ENCODE measurements around the gene NLRX1. TPM values are rescaled to one million over a fixed set of nuclear protein-coding genes. Genes with fewer than 3 reads are reported as not detected.

The NLRX1 gene
- polyA plus RNA-seq, 1 of the 3 experiments (the other 2 are of a cell fraction): 13.7 TPM

DNA sequence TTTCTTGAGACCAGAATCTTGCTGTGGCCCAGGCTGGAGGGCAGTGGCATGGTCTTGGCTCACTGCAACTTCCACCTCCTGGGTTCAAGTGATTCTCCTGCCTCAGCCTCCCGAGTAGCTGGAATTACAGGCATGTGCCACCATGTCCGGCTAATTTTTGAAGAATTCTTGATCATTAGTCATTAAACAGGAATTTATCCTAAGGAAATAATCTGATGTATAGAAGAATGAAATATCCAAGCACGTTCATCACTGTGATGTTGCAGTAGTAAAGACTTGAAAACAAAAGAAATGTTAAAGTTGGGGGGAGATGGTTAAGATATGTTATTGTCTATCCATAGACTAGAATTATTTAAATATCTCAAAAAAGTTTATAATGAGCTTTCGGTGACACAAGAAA lies 61.2 kb downstream of the NLRX1 start:
- 57% methylated on average over 4 of the region's 4 CpGs for WGBS (ENCODE audit: low lambda C conversion rate)
- TF ChIP-seq GATA2 (CRISPR knock-in tag; IDR thresholded peaks at IDR 0.05) (no peak), SIN3A (IDR thresholded peaks at IDR 0.05; ENCODE audit: borderline replicate concordance, low read depth, low read length) (no peak), EP300 (IDR thresholded peaks at IDR 0.05; ENCODE audit: borderline replicate concordance in 1 of 2, low read depth in 1 of 2, low read length in 1 of 2) (no peak), CHD2 (IDR thresholded peaks at IDR 0.05; ENCODE audit: low read length, partially characterized antibody) (no peak), EZH2phosphoT487 (IDR thresholded peaks at IDR 0.05; ENCODE audit: borderline replicate concordance, low read depth) (no peak), TEAD4 (IDR thresholded peaks at IDR 0.05; ENCODE audit: borderline replicate concordance, insufficient read depth) (no peak), TCF12 (IDR thresholded peaks at IDR 0.05) (no peak), GABPA (IDR thresholded peaks at IDR 0.05; ENCODE audit: low read depth) (no peak), YY1 (IDR thresholded peaks at IDR 0.05; ENCODE audit: low read depth) (no peak), SMC3 (IDR thresholded peaks at IDR 0.05; ENCODE audit: low read depth, low read length) (no peak), FOXM1 (IDR thresholded peaks at IDR 0.05; ENCODE audit: low read depth) (no peak), TAF1 (IDR thresholded peaks at IDR 0.05; ENCODE audit: borderline replicate concordance, low read depth, low read length) (no peak), ELF1 (IDR thresholded peaks at IDR 0.05) (no peak), FOSL2 (IDR thresholded peaks at IDR 0.05; ENCODE audit: borderline replicate concordance, low read depth) (no peak)
- TF ChIP-seq, protein P1, sequence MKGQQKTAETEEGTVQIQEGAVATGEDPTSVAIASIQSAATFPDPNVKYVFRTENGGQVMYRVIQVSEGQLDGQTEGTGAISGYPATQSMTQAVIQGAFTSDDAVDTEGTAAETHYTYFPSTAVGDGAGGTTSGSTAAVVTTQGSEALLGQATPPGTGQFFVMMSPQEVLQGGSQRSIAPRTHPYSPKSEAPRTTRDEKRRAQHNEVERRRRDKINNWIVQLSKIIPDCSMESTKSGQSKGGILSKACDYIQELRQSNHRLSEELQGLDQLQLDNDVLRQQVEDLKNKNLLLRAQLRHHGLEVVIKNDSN (IDR thresholded peaks at IDR 0.05; ENCODE audit: borderline replicate concordance, low read depth): no peak
- TF ChIP-seq, protein P2, sequence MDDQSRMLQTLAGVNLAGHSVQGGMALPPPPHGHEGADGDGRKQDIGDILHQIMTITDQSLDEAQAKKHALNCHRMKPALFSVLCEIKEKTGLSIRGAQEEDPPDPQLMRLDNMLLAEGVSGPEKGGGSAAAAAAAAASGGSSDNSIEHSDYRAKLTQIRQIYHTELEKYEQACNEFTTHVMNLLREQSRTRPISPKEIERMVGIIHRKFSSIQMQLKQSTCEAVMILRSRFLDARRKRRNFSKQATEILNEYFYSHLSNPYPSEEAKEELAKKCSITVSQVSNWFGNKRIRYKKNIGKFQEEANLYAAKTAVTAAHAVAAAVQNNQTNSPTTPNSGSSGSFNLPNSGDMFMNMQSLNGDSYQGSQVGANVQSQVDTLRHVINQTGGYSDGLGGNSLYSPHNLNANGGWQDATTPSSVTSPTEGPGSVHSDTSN (IDR thresholded peaks at IDR 0.05): no peak
- TF ChIP-seq, protein P3, sequence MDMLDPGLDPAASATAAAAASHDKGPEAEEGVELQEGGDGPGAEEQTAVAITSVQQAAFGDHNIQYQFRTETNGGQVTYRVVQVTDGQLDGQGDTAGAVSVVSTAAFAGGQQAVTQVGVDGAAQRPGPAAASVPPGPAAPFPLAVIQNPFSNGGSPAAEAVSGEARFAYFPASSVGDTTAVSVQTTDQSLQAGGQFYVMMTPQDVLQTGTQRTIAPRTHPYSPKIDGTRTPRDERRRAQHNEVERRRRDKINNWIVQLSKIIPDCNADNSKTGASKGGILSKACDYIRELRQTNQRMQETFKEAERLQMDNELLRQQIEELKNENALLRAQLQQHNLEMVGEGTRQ (IDR thresholded peaks at IDR 0.05; ENCODE audit: borderline replicate concordance, low read depth, low read length): no peak
- TF ChIP-seq, protein P4, sequence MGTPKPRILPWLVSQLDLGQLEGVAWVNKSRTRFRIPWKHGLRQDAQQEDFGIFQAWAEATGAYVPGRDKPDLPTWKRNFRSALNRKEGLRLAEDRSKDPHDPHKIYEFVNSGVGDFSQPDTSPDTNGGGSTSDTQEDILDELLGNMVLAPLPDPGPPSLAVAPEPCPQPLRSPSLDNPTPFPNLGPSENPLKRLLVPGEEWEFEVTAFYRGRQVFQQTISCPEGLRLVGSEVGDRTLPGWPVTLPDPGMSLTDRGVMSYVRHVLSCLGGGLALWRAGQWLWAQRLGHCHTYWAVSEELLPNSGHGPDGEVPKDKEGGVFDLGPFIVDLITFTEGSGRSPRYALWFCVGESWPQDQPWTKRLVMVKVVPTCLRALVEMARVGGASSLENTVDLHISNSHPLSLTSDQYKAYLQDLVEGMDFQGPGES (IDR thresholded peaks at IDR 0.05; ENCODE audit: low read depth, low read length): no peak
- TF ChIP-seq, protein P5, sequence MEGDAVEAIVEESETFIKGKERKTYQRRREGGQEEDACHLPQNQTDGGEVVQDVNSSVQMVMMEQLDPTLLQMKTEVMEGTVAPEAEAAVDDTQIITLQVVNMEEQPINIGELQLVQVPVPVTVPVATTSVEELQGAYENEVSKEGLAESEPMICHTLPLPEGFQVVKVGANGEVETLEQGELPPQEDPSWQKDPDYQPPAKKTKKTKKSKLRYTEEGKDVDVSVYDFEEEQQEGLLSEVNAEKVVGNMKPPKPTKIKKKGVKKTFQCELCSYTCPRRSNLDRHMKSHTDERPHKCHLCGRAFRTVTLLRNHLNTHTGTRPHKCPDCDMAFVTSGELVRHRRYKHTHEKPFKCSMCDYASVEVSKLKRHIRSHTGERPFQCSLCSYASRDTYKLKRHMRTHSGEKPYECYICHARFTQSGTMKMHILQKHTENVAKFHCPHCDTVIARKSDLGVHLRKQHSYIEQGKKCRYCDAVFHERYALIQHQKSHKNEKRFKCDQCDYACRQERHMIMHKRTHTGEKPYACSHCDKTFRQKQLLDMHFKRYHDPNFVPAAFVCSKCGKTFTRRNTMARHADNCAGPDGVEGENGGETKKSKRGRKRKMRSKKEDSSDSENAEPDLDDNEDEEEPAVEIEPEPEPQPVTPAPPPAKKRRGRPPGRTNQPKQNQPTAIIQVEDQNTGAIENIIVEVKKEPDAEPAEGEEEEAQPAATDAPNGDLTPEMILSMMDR (IDR thresholded peaks at IDR 0.05): no peak
- Histone ChIP-seq H3K9me2 (no peaks in the 10 kb centered on the region), H4K20me1 (ENCODE audit: insufficient read depth) (peaks cover 3% of the 10 kb centered on the region; the same call in 1 of the 2 replicates), H2AFZ (ENCODE audit: low read depth) (no peak overlapping the region), H3K9me3 (no peaks in the 10 kb centered on the region), H3K9ac (no peak overlapping the region), H3K4me2 (no peak overlapping the region), H3K27ac (ENCODE audit: low read depth in 2 of 2, low read length in 1 of 2) (no peak overlapping the region), H3K4me3 (ENCODE audit: low read depth in 2 of 2, low read length in 1 of 2) (no peak overlapping the region), H3K4me1 (ENCODE audit: control insufficient read depth in 1 of 2, insufficient read depth in 2 of 2, low read depth in 1 of 2, low read length in 1 of 2) (no peaks in the 10 kb centered on the region), H3F3A (replicated peaks; ENCODE audit: insufficient read depth) (peaks cover 8% of the 10 kb centered on the region), H3K36me3 (replicated peaks in 1 of 2; ENCODE audit: control insufficient read depth in 1 of 2, insufficient read depth in 2 of 2, low read length in 1 of 2) (peaks cover 8 to 17% of the 10 kb centered on the region in 2 experiments), H3K27me3 (ENCODE audit: insufficient read depth) (no peaks in the 10 kb centered on the region), H3K79me2 (ENCODE audit: insufficient read depth) (peaks cover 96% of the 10 kb centered on the region)
- ChIA-PET CTCF (interaction anchor here (0.7 to 1.2 kb wide), 4 partner anchors 15 to 144 kb away, joined by 3 read pairs; no protein-coding TSS in a partner anchor), POLR2A (no interaction called here)
- DNase-seq: no peak

Other genes starting within 250 kb of the NLRX1 start
- gene BCL9L, start 242.8 kb upstream of the NLRX1 start, polyA plus RNA-seq (2012; rRNA removed): 4.5 and 12.1 TPM in 2 replicates
- gene UPK2, start 212.4 kb upstream of the NLRX1 start, polyA plus RNA-seq (2012; rRNA removed): 0.15 and 0.21 TPM in 2 replicates
- not detected in 2 replicates for gene FOXR1, start 197.0 kb upstream of the NLRX1 start, polyA plus RNA-seq (2012; rRNA removed)
- 16.0 and 19.8 TPM in 2 replicates for gene CENATAC, start 170.6 kb upstream of the NLRX1 start, polyA plus RNA-seq (2012; rRNA removed)
- 2,335 and 2,688 TPM in 2 replicates for gene RPS25, start 150.4 kb upstream of the NLRX1 start, polyA plus RNA-seq (2012; rRNA removed)
- 299 and 368 TPM in 2 replicates for gene TRAPPC4, start 150.0 kb upstream of the NLRX1 start, polyA plus RNA-seq (2012; rRNA removed)
- gene SLC37A4, start 137.8 kb upstream of the NLRX1 start, polyA plus RNA-seq (2012; rRNA removed): 21.8 and 22.1 TPM in 2 replicates
- 90.8 and 105 TPM in 2 replicates for gene HYOU1, start 111.5 kb upstream of the NLRX1 start, polyA plus RNA-seq (2012; rRNA removed)
- 13.8 and 14.8 TPM in 2 replicates for gene VPS11, start 100.9 kb upstream of the NLRX1 start, polyA plus RNA-seq (2012; rRNA removed)
- gene HMBS, start 83.8 kb upstream of the NLRX1 start, polyA plus RNA-seq (2012; rRNA removed): 69.4 and 77.4 TPM in 2 replicates
- 99.5 and 128 TPM in 2 replicates for gene DPAGT1, start 66.9 kb upstream of the NLRX1 start, polyA plus RNA-seq (2012; rRNA removed)
- gene C2CD2L, start 61.4 kb upstream of the NLRX1 start, polyA plus RNA-seq (2012; rRNA removed): 7.6 and 8.6 TPM in 2 replicates
- gene HINFP, start 47.1 kb upstream of the NLRX1 start, polyA plus RNA-seq (2012; rRNA removed): 21.8 and 36.1 TPM in 2 replicates
- gene ABCG4, start 19.7 kb upstream of the NLRX1 start, polyA plus RNA-seq (2012; rRNA removed): 0.50 and 0.72 TPM in 2 replicates
- gene NHERF4, start 16.8 kb downstream of the NLRX1 start, polyA plus RNA-seq (2012; rRNA removed): not detected in 2 replicates
- gene CBL, start 37.6 kb downstream of the NLRX1 start, polyA plus RNA-seq (2012; rRNA removed): 9.5 and 10.4 TPM in 2 replicates
- gene MCAM, start 148.4 kb downstream of the NLRX1 start, polyA plus RNA-seq (2012; rRNA removed): 22.8 and 28.4 TPM in 2 replicates
- gene RNF26, start 165.8 kb downstream of the NLRX1 start, polyA plus RNA-seq (2012; rRNA removed): 26.6 and 31.9 TPM in 2 replicates
- gene C1QTNF5, start 172.2 kb downstream of the NLRX1 start, polyA plus RNA-seq (2012; rRNA removed): 0.71 and 0.76 TPM in 2 replicates
- not detected in 2 replicates for gene MFRP, start 178.0 kb downstream of the NLRX1 start, polyA plus RNA-seq (2012; rRNA removed)
- 0.81 and 0.97 TPM in 2 replicates for gene USP2, start 213.0 kb downstream of the NLRX1 start, polyA plus RNA-seq (2012; rRNA removed)